Astrocyte of the spinal cord (primary cell): Measurements from ENCODE around the gene IQCC.
A peak's percentile ranks its signal among the peaks of the same experiment; 100 is the strongest.

Experiments used
- DNase-seq: peaks from one replicate; pipeline ENCODE4 v3.0.0; 2011; ENCODE audit warnings: low read depth, low spot score
- H3K4me3 ChIP-seq: 2 replicates; pipeline ENCODE4 v1.5.1; 2011; ENCODE audit warnings: low read depth, mild to moderate bottlenecking, low read length, moderate library complexity
- CTCF ChIP-seq: IDR thresholded peaks from 2 replicates; pipeline ENCODE4 v1.5.1; 2012; ENCODE audit warnings: low read depth, mild to moderate bottlenecking, low read length, inconsistent platforms
- in situ Hi-C: cut with HindIII; loops from 2 replicates; pipeline ENCODE4 v1.10.0; 2017; ENCODE audit warnings: low sequenced_read_pairs

IQCC gene

GRCh38 chr1:32199717-32200072 is 5.8 kb upstream of the IQCC start:
- in situ Hi-C loops = no loop called here
- no peak for TF ChIP-seq CTCF
- no peak for DNase-seq
- peak overlapping the region; percentile 69 for H3K4me3 ChIP-seq

- peak; percentile 74 for DNase-seq
- in situ Hi-C loops = no loop called here
- peak within 1 kb of the TSS; percentile 69 for H3K4me3 ChIP-seq
- no peak for TF ChIP-seq CTCF
Observed at GRCh38 chr1:32200226-32201010, 5.1 kb upstream of the IQCC start, which contains the start of gene CCDC28B. Gene CCDC28B, plus strand, starts transcription at chr1:32200595. Its CDS starts 1,341 bp downstream, at chr1:32201936.

GRCh38 chr1:32201011-32201855 is 4.2 kb upstream of the IQCC start:
- TF ChIP-seq CTCF = peak; percentile 8
- DNase-seq = peak; percentile 66
- in situ Hi-C loops = no loop called here
- peak overlapping the region; percentile 69 for H3K4me3 ChIP-seq

GRCh38 chr1:32204943-32205361 is 519 bp upstream of the IQCC start:
- no peak for DNase-seq
- in situ Hi-C loops = no loop called here

GRCh38 chr1:32208469-32208868 is 3.0 kb downstream of the IQCC start:
- H3K4me3 ChIP-seq = no peak overlapping the region
- no peak for DNase-seq
- in situ Hi-C loops = no loop called here
- no peak for TF ChIP-seq CTCF

More at GRCh38 chr1:32204943-32205361, 519 bp upstream of the IQCC start:
- TF ChIP-seq CTCF = no peak
- H3K4me3 ChIP-seq = peak overlapping the region; percentile 82

- in situ Hi-C loops = no loop called here
- H3K4me3 ChIP-seq = no peak within 1 kb of the TSS
- DNase-seq = peak; percentile 60
- no peak for TF ChIP-seq CTCF
Observed at GRCh38 chr1:32208891-32209328, 3.4 kb downstream of the IQCC start, which contains the start of gene DCDC2B. Gene DCDC2B, plus strand, starts transcription at chr1:32209089. Its CDS starts 5 bp downstream, at chr1:32209094.
